SU-DHL-6 (cell line): ENCODE measurements around the gene LMOD1.

Experiments used
- EZH2phosphoT487 ChIP-seq: fragments of 200-600 bp; sonication (generic), shearing (Covaris generic); conservative IDR thresholded peaks from 2 replicates; pipeline ENCODE4 v1.6.1; 2018; ENCODE audit warnings: mild to moderate bottlenecking, antibody characterized with exemption, low read length, moderate library complexity, mixed read lengths
- TF ChIP-seq, protein P1 (sequence below): fragments of 200-600 bp; sonication (generic); IDR thresholded peaks from one replicate; pipeline ENCODE4 v1.5.1; 2017; ENCODE audit warnings: antibody characterized with exemption, mild to moderate bottlenecking, low read length, moderate library complexity; ENCODE audit not compliant: insufficient read depth, poor library complexity, severe bottlenecking

DNA sequence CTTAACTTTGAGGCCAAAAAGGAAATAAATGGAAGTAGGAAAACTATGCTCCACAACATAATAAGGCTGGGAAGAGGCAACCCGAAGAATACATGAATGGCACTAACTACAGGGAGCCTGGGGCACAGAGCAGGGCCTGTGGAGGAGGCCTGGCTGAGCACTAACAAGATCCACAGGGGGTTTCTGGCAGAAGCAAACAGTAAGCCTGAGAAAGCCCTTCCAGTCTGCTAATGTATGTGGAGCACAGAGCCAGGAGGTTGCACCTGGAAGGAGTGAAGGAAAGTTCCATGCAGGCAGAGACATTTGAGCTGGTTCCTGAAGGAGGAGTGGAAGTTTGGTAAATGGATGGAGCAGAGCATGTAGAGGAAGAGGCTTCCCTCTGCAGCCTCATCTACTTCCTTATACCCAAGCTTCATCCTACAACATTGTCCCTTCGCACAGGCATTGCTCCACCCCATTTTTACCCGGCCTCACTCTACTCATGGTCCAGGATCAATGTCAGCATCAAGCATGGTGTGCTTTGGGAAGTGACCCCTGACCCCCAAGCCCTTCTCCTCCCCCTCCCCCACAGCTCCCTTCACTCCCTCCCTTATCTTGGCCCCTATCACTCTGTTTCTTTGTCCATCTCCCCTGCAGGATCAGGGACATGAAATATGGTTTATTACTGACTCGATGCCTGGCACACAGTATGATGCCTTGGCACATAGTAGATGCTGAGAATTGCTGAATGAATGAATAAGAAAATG lies 34.3 kb downstream of the LMOD1 start:
- TF ChIP-seq, protein P1, sequence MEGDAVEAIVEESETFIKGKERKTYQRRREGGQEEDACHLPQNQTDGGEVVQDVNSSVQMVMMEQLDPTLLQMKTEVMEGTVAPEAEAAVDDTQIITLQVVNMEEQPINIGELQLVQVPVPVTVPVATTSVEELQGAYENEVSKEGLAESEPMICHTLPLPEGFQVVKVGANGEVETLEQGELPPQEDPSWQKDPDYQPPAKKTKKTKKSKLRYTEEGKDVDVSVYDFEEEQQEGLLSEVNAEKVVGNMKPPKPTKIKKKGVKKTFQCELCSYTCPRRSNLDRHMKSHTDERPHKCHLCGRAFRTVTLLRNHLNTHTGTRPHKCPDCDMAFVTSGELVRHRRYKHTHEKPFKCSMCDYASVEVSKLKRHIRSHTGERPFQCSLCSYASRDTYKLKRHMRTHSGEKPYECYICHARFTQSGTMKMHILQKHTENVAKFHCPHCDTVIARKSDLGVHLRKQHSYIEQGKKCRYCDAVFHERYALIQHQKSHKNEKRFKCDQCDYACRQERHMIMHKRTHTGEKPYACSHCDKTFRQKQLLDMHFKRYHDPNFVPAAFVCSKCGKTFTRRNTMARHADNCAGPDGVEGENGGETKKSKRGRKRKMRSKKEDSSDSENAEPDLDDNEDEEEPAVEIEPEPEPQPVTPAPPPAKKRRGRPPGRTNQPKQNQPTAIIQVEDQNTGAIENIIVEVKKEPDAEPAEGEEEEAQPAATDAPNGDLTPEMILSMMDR, result no peak
- TF ChIP-seq EZH2phosphoT487, result no peak
